T-helper 22 cell (primary cell): Measurements from ENCODE around the gene FRMD4A.
"Not testable (repeated sequence)": the region's sequence is repeated elsewhere in the genome, so short reads cannot be mapped to it uniquely, and the experiment has no call there.

ENCODE experiments used
- DNase-seq: peaks from one replicate; pipeline ENCODE4 v3.0.0-alpha.2; 2020; ENCODE audit warnings: low read depth

Gene FRMD4A

GRCh38 chr10:13911821-13912520, 418.8 kb downstream of the FRMD4A start:
- no peak for DNase-seq

- DNase-seq: no peak
These were observed 421.0 kb downstream of the FRMD4A start for GRCh38 chr10:13909516-13910258.

DNA sequence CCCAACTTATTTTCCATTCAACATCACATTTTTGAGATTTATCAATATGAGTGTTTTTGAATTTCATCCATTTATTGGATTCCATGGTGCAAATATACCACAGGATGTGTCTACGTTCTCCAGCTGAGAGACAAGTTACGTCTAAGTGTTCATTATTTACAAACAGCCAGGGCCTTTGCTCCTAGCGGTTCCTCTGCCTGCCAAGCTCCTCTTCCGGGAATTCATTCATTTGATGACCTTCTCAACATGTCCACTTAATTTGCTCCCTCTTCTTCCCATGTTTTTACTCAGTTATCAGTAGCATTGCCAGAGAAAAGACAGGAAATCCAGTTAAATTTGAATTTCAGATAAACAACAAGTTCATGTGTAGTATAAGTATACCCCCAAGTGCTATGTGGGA, 422.2 kb downstream of the FRMD4A start:
- DNase-seq: no peak

GRCh38 chr10:13907570-13907969, 423.2 kb downstream of the FRMD4A start:
- no peak for DNase-seq

DNA sequence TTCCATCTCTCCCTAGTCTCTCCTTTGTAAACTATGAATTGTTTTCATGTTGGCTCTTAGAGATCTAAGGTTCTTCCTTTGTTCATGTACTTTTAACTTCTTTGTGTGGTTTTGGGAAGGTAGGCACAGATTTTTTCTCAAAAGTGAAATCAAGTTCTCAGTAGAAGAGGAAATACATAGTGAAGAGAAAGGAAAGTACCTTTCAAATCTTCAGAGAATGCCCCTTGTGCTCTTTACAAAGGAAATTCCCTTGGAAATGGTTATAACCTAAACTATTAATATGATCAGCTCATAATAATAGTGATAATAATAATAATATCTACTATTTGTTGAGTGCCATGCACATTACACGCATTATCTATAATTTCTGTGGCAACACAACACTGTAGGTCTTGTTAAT, 425.4 kb downstream of the FRMD4A start:
- DNase-seq: no peak

DNA sequence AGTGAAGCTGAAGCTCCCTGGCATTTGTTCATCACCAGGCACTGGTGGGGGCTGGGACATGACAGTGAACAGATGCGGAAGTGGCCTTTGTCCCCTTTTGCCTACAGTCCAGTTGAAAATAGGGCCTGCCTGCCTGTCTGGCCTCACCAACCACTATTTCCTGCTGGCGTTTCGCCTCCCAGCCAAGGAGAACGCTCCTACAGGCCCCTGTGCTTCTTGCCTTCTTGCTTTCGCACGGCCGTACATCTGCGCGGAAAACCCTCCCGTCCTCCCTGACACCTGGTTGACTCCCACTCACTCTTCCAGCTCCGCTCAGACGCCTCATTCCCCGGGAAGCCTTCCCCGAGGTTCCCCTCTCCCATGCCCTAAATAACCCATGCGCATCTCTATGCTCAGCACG, 426.7 kb downstream of the FRMD4A start:
- no peak for DNase-seq

GRCh38 chr10:13902868-13903587, 427.7 kb downstream of the FRMD4A start:
- DNase-seq: no peak

GRCh38 chr10:13899941-13900340, 430.8 kb downstream of the FRMD4A start:
- DNase-seq: no peak

DNA sequence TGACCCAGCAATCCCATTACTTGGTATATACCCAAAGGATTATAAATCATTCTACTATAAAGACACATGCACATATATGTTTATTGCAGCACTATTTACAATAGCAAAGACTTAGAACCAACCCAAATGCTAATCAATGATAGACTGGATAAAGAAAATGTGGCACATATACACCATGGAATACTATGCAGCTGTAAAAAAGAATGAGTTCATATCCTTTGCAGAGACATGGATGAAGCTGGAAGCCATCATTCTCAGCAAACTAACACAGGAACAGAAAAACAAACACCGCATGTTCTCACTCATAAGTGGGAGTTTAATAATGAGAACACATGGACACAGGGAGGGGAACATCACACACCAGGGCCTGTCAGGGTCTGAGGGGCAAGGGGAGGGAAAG, 434.6 kb downstream of the FRMD4A start:
- DNase-seq: not testable (repeated sequence)

DNA sequence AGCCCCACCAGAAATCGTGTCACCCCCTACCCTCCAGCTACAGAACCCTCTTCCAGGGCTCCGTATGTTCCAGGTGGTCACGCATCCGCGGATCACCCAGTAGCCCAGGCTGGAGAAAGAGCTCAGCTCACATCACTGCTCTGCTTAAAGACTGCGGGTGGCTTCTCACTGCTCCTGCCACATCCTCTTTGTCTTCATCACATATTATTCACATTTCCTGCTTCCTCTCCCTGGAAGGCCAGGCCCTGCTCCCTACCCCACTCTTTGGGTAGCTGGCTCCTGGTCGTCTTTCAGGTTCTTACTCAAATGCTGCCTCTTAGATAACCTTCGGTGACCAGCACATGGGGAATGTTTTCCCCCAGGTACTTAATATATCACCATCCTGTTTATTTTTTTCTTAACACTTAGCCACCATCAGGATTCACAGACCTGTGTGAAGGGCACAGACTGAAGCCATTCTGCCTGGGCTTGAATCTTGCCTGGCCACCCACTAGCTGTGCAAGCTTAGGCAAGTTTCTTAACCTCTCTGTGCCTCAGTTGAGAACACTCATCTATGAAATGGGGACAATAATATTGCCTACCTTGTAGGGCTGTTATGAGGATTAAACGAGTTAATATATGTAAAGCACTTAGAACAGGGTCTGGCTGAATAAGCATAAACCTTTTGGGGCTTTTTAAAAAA, 436.2 kb downstream of the FRMD4A start:
- DNase-seq: no peak

GRCh38 chr10:13893926-13894325, 436.8 kb downstream of the FRMD4A start:
- no peak for DNase-seq

GRCh38 chr10:13892871-13893270, 437.9 kb downstream of the FRMD4A start:
- DNase-seq: no peak

DNA sequence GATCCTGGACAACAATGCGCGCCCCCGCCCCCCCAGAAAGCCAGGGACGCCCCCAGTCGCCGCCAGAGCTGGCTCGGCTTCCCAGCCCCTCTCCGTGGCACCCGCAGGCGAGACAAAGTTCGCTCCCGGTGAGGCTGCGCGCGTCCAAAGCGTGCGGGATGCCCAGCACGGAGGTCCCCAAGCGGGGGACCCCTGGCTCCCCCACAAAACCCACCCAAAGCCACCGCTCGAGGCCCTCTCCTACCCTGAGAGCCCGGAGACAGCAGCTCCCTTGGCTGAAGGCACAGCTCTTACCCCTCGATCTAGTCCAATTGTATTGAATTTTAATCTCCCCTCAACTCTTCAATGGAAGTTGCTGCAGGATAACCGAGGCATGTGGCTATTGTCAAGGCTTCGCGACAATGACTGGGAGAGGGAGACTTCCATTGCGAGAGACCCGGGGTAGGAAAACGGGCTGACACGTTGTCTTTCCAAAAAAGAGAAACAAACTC, 438.7 kb downstream of the FRMD4A start:
- DNase-seq: no peak

DNA sequence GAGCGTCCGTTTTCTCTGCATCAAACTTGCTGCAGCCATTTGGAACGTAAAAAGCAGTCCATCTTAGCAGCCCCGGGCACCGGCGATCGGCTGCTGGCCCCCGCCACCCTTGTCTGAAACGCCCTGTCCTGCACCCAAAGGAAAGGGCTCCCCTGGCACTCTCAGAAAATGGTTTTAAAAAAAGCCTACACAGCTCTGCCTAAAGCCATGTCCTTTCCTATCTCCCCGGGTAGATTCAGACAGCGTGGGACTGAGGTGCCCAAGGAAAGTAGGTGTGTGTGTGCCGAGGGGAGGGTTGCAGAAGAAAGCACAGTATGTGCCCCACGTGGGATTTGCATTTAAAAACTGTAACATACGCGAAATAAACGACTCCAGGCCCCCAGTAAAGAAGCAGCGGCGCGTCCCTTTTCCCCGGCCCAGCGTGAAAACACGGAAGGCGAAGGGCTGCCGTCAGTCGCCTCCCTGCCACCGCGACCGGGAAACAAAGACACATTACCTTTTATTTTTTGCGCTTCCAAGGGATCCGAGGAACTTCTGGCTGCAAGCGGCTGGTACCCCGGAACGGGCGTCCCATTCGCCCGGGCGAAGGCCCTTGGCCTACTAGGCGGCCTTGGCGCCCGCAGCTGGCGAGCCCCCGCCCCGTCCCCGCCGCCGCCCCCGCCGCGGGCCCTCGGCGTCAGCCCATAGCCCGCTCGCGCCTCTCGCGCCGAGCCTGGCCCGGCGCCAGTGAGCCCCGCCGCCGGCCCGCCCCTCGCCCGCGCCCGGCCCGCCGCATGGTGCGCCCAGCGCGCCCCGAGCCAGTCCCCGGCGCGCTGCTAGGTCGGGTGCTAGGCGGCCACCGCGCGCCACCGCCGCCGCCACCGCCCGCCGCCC, 439.4 kb downstream of the FRMD4A start:
- DNase-seq: no peak

- no peak for DNase-seq
These were observed 440.2 kb downstream of the FRMD4A start for GRCh38 chr10:13890233-13891127.

GRCh38 chr10:13887761-13888160, 443.0 kb downstream of the FRMD4A start:
- DNase-seq: no peak

- DNase-seq: no peak
These were observed 445.3 kb downstream of the FRMD4A start for GRCh38 chr10:13885238-13885990.

- DNase-seq: no peak
These were observed 446.9 kb downstream of the FRMD4A start for GRCh38 chr10:13883636-13884444.
